NCI-H446 (cell line): ENCODE measurements around the gene MYO9B.
"Not testable (repeated sequence)": the region's sequence is repeated elsewhere in the genome, so short reads cannot be mapped to it uniquely, and the experiment has no call there.

Experiments used
- DNase-seq, 2 experiments: peaks; one replicate each; lab custom pipeline; 2025; lab: John Stamatoyannopoulos, UW

Gene MYO9B

GRCh38 chr19:17183271-17183761, 107.7 kb downstream of the MYO9B start:
- no peak for DNase-seq

- DNase-seq, result no peak
These were observed 108.3 kb downstream of the MYO9B start for GRCh38 chr19:17183858-17184321.

GRCh38 chr19:17184371-17184841, 108.8 kb downstream of the MYO9B start:
- DNase-seq, result no peak

DNA sequence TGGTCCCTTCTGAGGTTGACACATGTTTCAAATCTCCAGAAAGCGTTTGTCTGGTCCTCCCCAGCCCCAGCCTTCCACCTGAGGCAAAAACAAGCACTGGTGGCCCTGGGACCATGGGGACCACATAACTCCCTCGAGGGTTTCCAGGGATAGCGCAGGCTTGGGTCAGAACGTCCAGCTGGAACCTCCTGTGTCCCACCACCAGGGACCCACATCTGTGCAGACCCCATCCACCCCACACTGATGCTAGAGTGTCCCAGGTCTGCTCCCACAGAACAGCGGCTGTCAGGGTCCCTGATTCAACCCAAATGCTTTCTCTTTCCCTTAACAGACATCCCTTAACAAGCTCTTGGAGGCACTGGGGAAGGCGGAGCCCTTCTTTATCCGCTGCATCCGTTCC, 110.0 kb downstream of the MYO9B start:
- DNase-seq, result no peak

- DNase-seq, result not testable (repeated sequence)
These were observed 116.2 kb downstream of the MYO9B start for GRCh38 chr19:17191736-17192135.

DNA sequence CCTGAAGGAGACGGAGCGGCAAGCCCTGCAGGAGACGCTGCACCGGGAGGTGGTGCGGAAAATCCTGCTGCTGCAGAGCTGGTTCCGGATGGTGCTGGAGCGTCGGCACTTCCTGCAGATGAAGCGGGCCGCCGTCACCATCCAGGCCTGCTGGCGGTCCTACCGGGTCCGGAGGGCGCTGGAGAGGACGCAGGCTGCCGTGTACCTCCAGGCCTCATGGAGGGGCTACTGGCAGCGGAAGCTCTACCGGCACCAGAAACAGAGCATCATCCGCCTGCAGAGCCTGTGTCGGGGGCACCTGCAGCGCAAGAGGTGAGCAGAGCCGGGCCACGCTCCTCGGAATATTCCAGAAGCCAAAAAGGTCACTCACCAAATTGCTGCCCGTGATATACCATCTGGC, 117.2 kb downstream of the MYO9B start:
- DNase-seq, result no peak

DNA sequence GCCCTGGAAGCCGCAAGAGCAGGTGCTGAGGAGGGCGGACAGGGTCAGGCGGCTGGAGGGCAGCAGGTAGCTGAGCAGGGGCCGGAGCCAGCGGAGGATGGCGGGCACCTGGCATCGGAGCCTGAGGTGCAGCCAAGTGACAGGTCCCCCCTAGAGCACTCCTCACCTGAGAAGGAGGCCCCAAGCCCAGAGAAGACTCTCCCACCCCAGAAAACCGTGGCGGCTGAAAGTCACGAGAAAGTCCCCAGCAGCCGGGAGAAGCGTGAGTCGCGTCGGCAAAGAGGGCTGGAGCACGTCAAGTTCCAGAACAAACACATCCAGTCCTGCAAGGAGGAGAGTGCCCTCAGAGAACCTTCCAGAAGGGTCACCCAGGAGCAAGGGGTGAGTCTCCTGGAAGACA, 119.0 kb downstream of the MYO9B start:
- no peak for DNase-seq

DNA sequence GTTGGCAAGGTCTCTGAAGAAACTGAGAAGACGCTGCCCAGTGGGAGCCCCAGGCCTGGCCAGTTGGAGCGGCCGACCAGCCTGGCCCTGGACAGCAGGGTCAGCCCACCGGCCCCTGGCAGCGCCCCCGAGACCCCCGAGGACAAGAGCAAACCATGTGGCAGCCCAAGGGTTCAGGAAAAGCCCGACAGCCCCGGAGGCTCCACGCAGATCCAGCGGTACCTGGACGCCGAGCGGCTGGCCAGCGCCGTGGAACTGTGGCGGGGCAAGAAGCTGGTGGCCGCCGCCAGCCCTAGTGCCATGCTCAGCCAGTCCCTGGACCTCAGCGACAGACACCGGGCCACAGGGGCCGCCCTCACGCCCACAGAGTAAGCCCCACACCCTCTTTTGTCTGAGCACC, 119.5 kb downstream of the MYO9B start:
- DNase-seq, result no peak

- no peak for DNase-seq
These were observed 121.0 kb downstream of the MYO9B start for GRCh38 chr19:17196610-17197009.

GRCh38 chr19:17197666-17198065, 122.1 kb downstream of the MYO9B start:
- no peak for DNase-seq

DNA sequence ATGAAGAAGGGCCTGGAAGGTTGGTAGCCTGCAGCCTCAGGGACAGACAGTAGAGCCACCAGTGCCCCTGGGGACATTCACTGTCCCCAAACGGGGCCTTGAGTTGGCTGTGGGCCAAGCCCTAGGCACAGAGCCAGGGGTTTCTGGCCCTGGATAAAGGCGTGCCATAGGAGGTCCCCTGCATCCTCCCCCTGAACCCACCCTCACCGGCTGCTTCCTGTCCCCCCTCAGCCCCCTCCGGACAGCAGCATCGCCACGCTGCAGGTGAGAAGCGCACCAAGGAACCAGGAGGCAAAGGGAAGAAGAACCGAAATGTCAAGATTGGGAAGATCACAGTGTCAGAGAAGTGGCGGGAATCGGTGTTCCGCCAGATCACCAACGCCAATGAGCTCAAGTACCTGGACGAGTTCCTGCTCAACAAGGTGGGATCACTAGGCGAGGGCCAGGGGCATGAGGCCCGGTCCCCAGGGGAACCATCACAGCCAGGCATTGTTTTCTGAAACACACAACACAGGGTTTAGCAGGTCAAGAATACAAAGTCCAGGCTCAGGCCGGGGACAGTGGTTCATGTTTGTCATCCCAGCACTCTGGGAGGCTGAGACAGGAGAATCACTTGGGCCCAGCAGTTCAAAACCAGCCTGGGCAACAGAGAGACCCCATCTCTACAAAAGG, 125.0 kb downstream of the MYO9B start:
- DNase-seq, result no peak

DNA sequence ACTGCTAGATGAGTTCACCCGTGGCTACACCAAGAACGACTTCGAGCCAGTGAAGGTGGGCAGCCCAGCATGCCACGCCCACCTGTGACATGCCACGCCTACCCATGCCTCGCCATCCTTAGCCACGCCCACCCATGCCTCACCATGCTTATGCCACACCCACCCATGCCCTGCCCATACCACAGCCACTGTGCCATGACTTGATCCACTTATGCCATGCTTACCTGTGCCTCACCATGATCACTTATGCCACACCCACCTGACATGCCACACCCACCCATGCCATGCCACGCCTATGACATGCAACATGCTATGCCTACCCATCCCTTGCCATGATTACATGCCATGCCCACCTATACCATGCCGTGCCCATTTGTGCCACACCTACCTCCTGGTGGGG, 126.7 kb downstream of the MYO9B start:
- no peak for DNase-seq

DNA sequence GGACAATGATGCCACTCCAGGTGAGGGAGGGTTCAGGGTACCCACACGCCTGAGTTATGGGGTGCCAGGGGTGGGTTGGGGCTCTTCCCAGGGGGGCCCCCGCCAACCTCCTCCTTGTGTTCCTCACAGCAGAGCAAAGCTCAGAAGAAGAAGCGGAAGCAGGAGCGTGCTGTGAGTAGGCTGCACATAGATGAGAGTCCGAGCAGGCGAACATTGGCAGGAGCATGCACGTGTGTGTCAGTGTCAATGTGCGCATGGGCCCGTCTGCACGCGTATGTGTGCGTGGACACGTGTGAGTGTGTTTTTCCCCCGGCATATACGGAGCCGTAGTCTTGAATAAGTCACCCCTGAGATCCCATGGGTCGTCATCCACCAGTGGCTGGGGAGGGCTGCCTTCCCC, 127.1 kb downstream of the MYO9B start:
- DNase-seq, result no peak

- no peak for DNase-seq
These were observed 129.9 kb downstream of the MYO9B start for GRCh38 chr19:17205237-17206140.

- DNase-seq, result no peak
These were observed 131.4 kb downstream of the MYO9B start for GRCh38 chr19:17206736-17207581.

DNA sequence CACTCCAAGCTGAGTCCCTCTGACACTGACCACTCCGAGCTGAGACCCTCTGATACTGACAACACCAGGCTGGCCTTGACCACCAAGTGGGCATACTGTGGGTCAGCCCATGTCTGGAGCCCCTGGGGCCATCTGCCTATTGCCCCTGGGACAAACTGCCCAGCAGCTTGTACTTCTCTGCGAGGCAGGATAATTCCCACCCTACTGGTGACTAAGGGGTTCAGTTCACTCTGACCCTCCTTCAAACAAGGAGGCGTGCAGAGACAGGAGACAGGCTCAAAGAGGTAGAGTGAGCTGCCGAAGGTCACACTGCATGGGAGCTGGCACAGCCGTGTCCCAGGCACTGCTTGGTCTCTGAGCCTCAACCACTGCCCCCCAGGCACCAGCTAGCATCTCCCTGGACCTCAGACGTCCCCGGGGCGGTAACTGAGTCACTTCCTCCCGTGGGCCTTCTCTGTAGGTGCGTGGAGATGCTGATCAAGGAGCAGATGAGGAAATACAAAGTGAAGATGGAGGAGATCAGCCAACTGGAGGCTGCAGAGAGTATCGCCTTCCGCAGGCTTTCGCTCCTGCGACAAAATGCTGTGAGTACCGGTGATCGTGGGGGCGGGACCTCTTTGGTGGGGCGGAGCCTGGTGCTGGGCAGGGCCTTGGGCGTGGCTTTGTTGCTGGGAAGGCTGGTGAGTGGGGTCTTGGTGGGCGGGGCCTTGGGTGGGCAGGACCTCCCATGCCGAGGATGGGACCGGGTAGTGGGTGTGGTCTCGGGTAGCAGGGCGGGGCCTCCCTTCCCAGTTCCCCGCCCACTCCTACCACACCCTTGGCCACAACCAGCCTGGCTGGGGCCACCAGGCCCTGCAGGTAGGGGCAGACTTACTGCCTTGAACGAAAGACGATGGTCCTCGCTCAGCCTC, 133.8 kb downstream of the MYO9B start:
- DNase-seq, result peak in 1 of 2 experiments; percentile 44

GRCh38 chr19:17210296-17210695, 134.7 kb downstream of the MYO9B start:
- no peak for DNase-seq

- DNase-seq, result no peak
These were observed 136.2 kb downstream of the MYO9B start for GRCh38 chr19:17211547-17212446.

DNA sequence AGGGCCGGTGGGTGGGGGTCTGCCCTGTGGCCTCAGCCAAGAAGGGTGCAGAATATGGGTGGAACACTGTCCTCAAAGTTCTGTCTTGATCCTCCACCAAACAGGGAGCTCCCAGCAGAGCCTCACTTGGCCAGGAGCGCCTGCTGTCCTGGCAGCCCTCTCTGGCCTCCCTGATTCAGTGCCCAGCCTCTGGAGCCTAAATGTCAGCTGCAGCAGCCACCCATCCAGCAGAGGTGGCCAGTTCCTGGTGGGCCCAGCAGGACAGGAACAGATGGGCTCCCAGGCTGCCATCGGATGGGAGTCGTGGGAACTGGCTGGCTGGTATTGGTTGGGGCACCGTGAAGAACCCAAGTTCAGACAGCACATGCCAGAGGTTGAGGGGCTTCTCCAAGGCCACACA, 137.8 kb downstream of the MYO9B start:
- no peak for DNase-seq
